Tibial nerve (tissue), 4 donors: ENCODE measurements around the gene HAGH. TPM values are rescaled to one million over a fixed set of nuclear protein-coding genes. Genes with fewer than 3 reads are reported as not detected.

Experiments
- DNase-seq, 2 donors: peaks; one replicate each; pipeline ENCODE4 v3.0.0-alpha.2; 2019; ENCODE audit warnings: low spot score in 2 of 2
- H3K27ac ChIP-seq, 4 donors: fragments of 200-600 bp; sonication (generic) in 3 of 4; one replicate each; pipeline ENCODE4 v1.5.1; 2017 to 2019; ENCODE audit warnings: mild to moderate bottlenecking in 1 of 4
- H3K27me3 ChIP-seq, 2 donors: fragments of 200-600 bp; sonication (generic) in 1 of 2; one replicate each; pipeline versions ENCODE4 v1.5.1 to v1.6.0; 2017 to 2019
- H3K36me3 ChIP-seq, 3 donors: fragments of 200-600 bp; sonication (generic); one replicate each; pipeline ENCODE4 v1.5.1; 2018 to 2019
- H3K4me1 ChIP-seq, 4 donors: fragments of 200-600 bp; sonication (generic) in 3 of 4; one replicate each; pipeline ENCODE4 v1.5.1; 2017 to 2019
- H3K4me3 ChIP-seq, 4 donors: fragments of 200-600 bp; sonication (generic) in 3 of 4; one replicate each; pipeline ENCODE4 v1.5.1; 2017 to 2019; ENCODE audit warnings: mild to moderate bottlenecking in 1 of 4, moderate library complexity in 1 of 4
- H3K9me3 ChIP-seq, 4 donors: fragments of 200-600 bp; sonication (generic) in 3 of 4; one replicate each; pipeline ENCODE4 v1.5.1; 2017 to 2019
- EP300 ChIP-seq, 2 donors: sonication (generic); formaldehyde crosslinking; IDR thresholded peaks; one replicate each; pipeline ENCODE4 v1.6.1; 2017; ENCODE audit warnings: antibody characterized with exemption in 2 of 2, mild to moderate bottlenecking in 1 of 2
- POLR2A ChIP-seq, 2 donors: fragments of 450-650 bp; IDR thresholded peaks; one replicate each; pipeline ENCODE4 v1.6.1; 2017; ENCODE audit warnings: antibody characterized with exemption in 2 of 2, mild to moderate bottlenecking in 2 of 2, moderate library complexity in 2 of 2
- WGBS, 2 donors: methylation state at CpG; one replicate each; pipeline ENCODE4 v1.1.5; 2018; 5-methylcytosine and 5-hydroxymethylcytosine counted together
- total RNA-seq, 4 donors: library from RNA; depleted of rRNA; stranded (reverse); fragments of >200 nt; gene quantifications; one replicate each; pipeline ENCODE4 v1.1.0, GENCODE V29; 2016
- TF ChIP-seq, protein P1 (sequence below), 5 experiments: fragments of 200-600 bp in 3 of 5; fragments of 450-650 bp in 2 of 5; sonication (generic) in 3 of 5; IDR thresholded peaks; one replicate each; pipeline ENCODE4 v1.5.1; 2016 to 2019; ENCODE audit warnings: antibody characterized with exemption in 5 of 5, mild to moderate bottlenecking in 3 of 5, moderate library complexity in 2 of 5

Gene HAGH
- total RNA-seq, 4 donors from 2014 or later, result 89.2 to 161 (median 100) TPM

DNA sequence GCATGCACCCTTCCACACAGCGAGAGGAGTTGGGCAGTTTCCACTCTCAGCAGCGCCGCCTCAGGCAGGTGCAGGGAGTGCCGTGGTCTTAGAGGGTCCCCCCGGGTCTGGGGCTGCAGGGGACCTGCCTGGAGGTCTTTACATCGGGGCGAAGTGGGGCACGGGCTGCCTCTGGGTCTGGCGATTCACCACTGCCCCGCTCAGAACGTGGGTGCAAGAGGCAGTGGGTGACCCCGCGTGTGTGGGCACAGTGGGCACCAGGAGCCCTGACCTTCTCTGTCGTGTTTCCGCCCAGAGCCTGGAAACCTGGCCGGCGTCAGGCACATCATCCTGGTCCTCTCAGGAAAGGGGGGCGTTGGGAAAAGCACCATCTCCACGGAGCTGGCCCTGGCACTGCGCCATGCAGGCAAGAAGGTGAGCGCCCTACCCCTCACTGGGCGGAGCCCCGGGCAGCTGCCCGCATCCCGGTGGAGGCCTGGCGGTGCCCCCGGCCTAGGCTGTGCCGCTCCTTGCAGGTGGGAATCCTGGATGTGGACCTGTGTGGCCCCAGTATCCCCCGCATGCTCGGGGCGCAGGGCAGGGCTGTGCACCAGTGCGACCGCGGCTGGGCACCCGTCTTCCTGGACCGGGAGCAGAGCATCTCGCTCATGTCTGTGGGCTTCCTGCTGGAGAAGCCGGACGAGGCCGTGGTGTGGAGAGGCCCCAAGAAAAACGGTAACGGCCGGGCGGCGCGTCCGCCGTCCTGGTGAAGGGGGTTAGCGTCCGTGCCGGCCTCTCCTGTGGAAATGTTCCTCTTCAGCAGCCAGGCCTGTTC lies 40.2 kb downstream of the HAGH start:
- WGBS, 2 donors, result 89 to 90% methylated on average over 40 to 46 of the region's 51 CpGs
- Histone ChIP-seq H3K27ac (no peak overlapping the region), H3K4me1 (peaks cover 0 to 53% (median 20%) of the 10 kb centered on the region in 4 donors), H3K9me3 (no peaks in the 10 kb centered on the region), H3K4me3 (no peak overlapping the region), H3K36me3 (peaks cover 0 to 67% (median 6%) of the 10 kb centered on the region in 3 donors), H3K27me3 (no peaks in the 10 kb centered on the region)
- TF ChIP-seq EP300 (IDR thresholded peaks at IDR 0.05) (no peak), POLR2A (IDR thresholded peaks at IDR 0.05) (no peak)
- TF ChIP-seq, protein P1, sequence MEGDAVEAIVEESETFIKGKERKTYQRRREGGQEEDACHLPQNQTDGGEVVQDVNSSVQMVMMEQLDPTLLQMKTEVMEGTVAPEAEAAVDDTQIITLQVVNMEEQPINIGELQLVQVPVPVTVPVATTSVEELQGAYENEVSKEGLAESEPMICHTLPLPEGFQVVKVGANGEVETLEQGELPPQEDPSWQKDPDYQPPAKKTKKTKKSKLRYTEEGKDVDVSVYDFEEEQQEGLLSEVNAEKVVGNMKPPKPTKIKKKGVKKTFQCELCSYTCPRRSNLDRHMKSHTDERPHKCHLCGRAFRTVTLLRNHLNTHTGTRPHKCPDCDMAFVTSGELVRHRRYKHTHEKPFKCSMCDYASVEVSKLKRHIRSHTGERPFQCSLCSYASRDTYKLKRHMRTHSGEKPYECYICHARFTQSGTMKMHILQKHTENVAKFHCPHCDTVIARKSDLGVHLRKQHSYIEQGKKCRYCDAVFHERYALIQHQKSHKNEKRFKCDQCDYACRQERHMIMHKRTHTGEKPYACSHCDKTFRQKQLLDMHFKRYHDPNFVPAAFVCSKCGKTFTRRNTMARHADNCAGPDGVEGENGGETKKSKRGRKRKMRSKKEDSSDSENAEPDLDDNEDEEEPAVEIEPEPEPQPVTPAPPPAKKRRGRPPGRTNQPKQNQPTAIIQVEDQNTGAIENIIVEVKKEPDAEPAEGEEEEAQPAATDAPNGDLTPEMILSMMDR (IDR thresholded peaks at IDR 0.05), result no peak
- no peak for DNase-seq

DNA sequence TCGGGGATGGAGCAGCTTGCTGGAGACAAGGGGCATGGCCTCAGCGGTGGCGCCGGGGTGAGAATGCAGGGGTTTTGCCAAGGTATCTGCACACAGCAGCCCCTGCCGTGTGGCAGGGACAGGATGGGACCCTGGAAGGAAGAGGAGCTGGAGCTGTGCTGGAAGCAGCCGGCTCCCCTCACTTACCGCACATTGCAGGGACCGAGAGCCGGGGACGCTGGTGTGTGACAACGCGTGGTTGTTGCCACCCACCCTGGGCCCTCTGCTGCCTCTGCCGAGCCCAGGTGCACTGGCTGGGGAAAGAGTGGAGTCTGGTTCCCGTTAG lies 40.8 kb downstream of the HAGH start:
- H3K36me3 ChIP-seq, result peaks cover 0 to 62% (median 6%) of the 10 kb centered on the region in 3 donors
- no peak for TF ChIP-seq POLR2A (IDR thresholded peaks at IDR 0.05)
- DNase-seq, result no peak
- no peak overlapping the region for H3K4me3 ChIP-seq
- no peaks in the 10 kb centered on the region for H3K9me3 ChIP-seq
- no peak overlapping the region for H3K27ac ChIP-seq
- H3K4me1 ChIP-seq, result peaks cover 0 to 59% (median 26%) of the 10 kb centered on the region in 4 donors
- H3K27me3 ChIP-seq, result no peaks in the 10 kb centered on the region
- WGBS, 2 donors, result 83 to 86% methylated on average over 14 of the region's 14 CpGs

DNA sequence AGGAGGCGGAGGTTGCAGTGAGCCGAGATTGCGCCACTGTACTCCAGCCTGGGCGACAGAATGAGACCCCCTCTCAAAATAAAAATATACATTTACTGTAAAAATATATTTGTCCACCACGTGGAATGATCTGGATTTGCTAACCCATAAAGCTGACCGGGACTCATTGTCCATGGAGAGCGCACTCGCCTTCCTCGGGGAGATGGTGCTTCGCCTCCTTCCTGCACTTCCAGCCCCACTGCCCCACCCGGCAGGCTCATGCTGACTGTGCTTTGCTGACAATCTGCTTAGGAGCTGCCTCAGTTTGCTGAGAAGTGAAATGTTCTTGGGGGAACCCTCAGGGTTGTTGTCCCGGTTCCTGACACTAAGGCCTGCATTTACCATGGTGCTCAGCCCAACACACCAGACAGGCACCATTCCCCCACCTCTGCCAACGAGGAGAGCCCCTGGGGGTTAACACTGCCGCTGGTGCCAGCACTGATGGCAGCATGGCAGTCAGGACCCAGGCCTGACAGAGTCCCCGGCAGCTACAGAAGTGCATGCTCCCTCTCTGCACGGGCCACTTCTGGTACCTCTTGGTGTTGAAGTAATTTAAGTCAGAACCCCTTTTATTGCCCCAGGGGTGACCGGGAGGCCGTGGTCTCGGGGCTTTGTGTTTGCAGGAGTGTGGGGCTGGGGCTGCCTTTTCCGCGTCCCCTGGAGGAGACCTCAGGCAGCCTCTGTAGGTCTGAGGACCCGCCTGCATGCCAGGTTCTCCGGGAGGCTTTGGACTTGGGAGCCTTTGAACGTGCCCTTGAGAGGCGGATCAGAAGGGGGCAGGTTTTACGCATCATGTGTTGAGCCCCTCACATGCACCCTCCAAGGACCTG lies 41.4 kb downstream of the HAGH start:
- WGBS, 2 donors, result 84 to 86% methylated on average over 26 of the region's 26 CpGs
- Histone ChIP-seq H3K4me1 (peaks cover 0 to 65% (median 27%) of the 10 kb centered on the region in 4 donors), H3K27ac (no peak overlapping the region), H3K36me3 (peaks cover 0 to 62% (median 6%) of the 10 kb centered on the region in 3 donors), H3K27me3 (no peaks in the 10 kb centered on the region), H3K4me3 (no peak overlapping the region), H3K9me3 (no peaks in the 10 kb centered on the region)
- TF ChIP-seq, protein P1 (IDR thresholded peaks at IDR 0.05), result no peak
- TF ChIP-seq POLR2A (IDR thresholded peaks at IDR 0.05), result no peak
- no peak for TF ChIP-seq EP300 (IDR thresholded peaks at IDR 0.05)
- DNase-seq, result no peak

DNA sequence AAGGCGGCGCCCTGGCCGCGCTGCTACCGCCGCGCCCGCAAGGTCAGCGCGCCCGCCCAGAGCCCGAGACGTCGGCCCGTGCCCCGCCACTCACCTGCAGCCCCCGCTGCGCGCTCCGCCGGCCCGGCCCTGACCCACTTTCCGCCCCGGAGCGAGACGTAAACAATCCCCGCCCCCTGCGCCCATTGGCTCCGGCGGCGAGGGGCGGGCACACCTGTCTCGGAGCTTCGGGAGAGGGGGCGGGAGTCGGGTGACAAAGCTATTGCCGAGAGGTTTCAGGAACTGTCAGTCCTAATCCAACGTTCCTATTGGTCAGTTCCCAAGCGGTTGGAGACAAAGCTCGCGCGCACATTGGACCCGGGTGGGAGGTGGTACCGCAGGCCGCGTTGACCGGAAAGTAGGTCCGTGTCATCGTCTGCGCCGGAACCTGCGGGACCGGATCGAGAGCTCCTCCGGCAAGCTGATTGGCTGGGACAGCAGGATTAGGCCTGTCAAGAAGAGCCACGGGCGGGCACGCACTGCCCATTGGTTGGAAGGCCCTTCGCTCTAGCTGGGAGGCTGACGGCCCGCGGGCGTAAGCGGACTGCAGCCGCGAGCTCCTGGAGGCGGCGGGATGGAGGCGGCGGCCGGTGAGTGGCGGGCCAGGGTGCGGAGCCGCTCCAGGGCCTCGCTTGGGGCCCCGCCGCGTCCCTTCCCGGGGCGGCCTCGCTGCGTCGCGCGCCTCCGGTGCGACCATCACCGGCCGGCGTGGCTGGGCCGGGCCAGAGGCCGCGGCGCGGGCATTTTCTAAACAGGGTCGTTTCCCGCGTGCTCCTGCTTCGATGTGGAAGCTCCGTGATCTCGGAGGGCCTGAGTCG lies 44.0 kb downstream of the HAGH start, which contains the start of the genes NUBP2 and SPSB3:
Gene NUBP2 (plus strand): TSS at position 553 of the 857 bp plus-strand sequence. CDS start 61 bp downstream, at position 614.
Gene SPSB3 (minus strand): TSS at position 164 of the 857 bp plus-strand sequence. CDS start 1,088 bp downstream, outside the sequence.
- Histone ChIP-seq H3K9me3 (no peaks in the 10 kb centered on the region), H3K27me3 (no peaks in the 10 kb centered on the region), H3K4me3 (peak within 1 kb of the TSS; percentile 84 to 94 (median 93)), H3K4me1 (peaks cover 0 to 63% (median 27%) of the 10 kb centered on the region in 4 donors), H3K36me3 (peaks cover 0 to 62% (median 0%) of the 10 kb centered on the region in 3 donors), H3K27ac (peak within 1 kb of the TSS; percentile 74 to 91 (median 86))
- 0 to 2% methylated on average over 9 to 82 of the region's 102 CpGs for WGBS, 2 donors
- peak; percentile 97 to 99 for DNase-seq
- TF ChIP-seq, protein P1 (IDR thresholded peaks at IDR 0.05), result peak in 2 of 5 experiments; percentile 6 to 41
- TF ChIP-seq EP300 (IDR thresholded peaks at IDR 0.05) (peak; percentile 82 to 96), POLR2A (IDR thresholded peaks at IDR 0.05) (peak; percentile 47 to 76)
